ENCODE data around the gene FABP7.

The FABP7 gene

GRCh38 chr6:122760330-122760729 lies 19.2 kb upstream of the FABP7 start:
- DNase-seq: no peak

- DNase-seq: no peak
Measured at GRCh38 chr6:122766256-122766655, 13.3 kb upstream of the FABP7 start.

- DNase-seq: peak; percentile 19
Measured at GRCh38 chr6:122770835-122771601, 8.5 kb upstream of the FABP7 start.

DNA sequence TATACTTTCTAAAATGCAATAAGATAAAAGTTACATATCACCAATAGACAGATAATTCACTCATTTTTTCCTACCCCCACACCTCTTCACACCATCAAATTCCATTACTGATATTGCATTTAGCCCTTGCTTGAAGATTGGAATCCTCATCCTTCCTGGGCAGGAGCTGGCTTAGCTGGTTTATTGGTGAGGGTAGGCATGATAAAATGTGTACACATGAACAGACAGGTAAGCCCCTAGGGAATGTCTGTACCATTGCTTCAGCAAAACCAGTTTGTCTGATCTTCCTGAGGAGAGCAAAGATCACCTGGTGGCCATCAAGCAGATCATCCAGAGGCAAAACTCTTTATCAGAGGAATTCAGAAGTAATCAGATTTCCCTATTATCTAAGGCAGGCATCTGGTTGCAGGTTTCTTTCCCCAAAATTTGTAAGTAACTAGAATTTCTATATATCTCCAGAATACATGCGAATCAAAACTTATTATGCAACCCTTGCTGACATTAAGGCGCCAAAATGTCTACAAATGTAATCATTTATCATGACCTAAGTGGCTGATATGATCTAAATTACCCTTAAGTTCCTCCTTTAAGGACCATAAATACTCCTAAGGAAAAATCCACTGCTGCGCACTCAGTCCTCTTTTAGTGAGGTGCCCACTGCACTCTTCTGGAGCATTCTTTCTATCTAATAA lies 6.6 kb upstream of the FABP7 start:
- DNase-seq: no peak

DNA sequence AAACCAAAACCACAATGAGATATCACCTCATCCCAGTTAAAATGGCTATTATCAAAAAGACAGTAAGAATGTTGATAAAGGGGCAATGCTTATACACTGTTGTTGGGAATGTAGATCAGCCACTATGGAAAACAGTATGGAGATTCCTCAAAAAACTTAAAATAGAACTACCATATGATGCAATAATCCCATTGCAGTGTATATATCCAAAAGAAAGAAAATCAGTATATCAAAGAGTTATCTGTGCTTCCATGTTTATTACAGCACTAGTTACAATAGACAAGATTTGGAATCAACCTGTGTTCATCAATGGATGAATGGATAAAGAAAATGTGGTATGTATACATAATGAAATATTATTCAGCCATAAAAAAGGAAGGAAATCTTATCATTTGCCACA lies 3.5 kb upstream of the FABP7 start:
- DNase-seq: no peak

DNA sequence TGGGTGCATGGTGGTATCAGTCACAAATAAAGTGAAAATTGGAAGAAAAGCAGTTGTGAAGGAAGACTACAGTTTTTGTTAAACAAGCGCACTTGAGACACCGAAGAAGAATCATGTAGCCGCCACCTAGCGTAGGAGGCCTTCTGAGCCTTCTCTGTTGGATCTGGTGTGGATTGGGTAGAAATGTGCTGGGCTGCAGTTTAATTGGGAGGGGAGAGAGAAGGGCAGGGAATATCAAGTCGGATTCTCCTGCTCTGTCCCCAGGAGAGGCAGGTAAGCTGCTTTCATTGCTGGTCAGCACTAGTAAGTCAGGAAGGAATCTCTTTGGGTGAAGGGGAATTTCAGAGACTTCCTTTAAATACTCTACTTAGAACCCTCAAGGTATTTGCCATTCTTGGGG lies 1.2 kb upstream of the FABP7 start:
- DNase-seq: no peak

GRCh38 chr6:122778985-122779661 lies 393 bp upstream of the FABP7 start:
- DNase-seq: no peak

GRCh38 chr6:122780114-122780513 lies 598 bp downstream of the FABP7 start:
- DNase-seq: no peak

DNA sequence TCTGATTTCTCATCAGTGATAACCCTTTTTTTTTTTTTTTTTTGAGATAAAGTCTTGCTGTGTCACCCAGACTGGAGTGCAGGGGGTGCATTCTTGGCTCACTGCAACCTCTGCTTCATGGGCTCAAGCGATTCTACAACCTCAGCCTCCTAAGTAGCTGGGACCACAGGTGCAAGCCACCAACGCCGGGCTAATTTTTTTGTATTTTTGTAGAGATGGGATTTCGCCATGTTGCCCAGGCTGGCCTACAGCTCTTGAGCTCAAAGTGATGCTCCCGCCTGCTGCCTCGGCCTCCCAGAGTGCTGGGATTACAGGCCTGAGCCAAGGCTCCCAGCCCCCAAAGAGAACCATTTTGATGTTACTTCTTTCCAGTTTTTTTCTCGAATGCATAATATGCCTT lies 2.2 kb downstream of the FABP7 start:
- DNase-seq: no peak

GRCh38 chr6:122783401-122783800 lies 3.9 kb downstream of the FABP7 start:
- DNase-seq: no peak

DNA sequence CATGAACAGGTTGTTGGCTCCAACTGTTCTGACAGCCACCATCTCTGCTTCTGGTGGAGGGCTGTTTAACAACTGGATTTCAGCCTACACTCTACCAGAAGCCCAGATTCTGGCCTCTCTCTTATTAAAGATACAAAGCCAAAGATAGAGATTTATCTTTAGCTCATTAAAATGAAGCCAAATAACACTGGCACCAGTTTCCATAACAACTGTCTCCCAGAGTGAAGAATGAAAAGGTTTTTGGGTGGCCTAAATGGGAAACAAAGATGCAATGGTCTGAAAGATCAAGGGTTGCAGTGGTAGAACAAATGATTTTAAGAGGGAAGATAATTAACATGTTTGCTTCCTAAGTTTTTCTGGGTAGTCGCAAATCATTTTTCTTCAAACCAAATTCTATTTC lies 6.4 kb downstream of the FABP7 start:
- DNase-seq: no peak

DNA sequence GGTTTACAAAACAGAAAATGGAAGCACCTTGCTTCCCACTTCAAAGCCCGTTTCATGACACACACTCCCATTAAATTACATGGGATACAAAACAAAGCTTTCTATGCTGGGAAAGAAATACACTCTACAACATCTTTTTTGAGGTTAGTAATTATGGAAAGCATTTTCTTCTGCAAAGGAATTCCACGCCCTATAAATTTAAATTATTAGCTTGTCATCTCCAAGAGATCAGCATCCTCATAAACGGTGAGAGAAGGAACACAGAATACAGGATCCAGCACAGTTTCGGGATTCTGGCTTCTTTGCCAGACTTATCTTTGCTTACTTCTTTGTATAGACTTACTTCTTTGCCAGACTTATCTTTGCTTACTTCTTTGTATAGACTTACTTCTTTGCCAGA lies 8.2 kb downstream of the FABP7 start:
- no peak for DNase-seq

DNA sequence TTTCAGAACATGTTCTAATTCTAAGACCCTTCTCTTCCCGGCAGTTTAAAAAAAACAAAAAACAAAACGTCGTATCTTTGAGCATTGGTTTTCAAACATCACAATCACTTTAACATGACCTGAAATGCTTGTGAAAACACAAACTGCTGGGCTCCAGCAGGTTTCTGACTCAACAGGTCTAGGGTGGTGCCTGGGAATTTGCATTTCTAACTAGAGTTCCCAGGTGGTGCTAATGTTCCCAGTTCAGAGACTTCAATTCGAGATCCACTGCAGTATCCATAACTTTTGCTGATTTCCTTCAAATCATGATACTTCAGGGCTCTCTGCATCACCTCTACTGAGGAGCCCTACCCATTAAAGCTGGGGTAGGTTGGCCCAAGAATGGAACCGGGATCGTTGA lies 8.7 kb downstream of the FABP7 start:
- no peak for DNase-seq

DNA sequence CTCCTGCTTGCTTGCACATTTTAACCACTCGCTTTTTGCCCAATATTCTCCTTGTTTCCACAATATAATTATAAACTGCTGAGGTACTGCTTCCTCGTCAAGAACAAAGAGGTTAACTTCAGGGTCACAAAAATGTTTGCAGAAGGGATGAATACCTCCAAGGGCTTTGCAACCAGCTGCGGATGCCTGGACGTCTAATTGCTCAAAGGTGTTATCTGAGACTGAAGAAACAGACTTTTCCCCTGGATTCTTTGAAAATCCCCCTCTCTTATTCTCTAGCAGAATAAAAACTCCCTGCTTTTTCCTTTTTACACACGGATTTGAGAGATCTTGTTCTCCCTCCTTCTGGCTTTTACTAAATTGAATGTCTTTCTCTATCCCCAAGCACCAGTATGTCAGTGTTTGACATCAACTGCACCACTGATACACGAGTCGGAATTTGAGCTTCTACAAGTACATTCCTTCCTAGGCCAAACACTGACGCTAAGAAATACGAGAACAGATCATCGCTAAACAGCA lies 9.2 kb downstream of the FABP7 start:
- no peak for DNase-seq

GRCh38 chr6:122789182-122790027 lies 9.9 kb downstream of the FABP7 start, which contains the start of gene SMPDL3A:
Gene SMPDL3A (plus strand): TSS chr6:122789258. CDS start chr6:122789347, 89 bp downstream.
- peak; percentile 41 for DNase-seq

DNA sequence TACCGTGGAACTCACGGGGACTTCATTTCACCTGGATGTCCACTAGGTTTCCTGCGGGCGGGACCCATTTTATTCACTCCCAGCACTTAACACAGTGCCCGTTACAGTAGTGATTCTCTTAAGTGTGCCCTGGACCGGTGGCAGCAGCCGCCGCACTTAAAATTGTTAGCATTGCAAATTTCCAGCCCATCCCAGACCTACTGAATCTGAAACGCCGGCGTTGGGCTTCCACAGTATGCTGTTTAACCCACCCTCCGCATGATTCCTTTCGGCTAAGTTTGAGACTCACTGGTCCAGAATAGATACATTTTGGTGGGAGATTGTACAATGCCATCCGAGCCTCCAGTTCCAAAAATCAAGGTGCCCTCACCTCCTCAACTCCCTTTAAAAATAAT lies 10.5 kb downstream of the FABP7 start:
- DNase-seq: peak; percentile 3

- no peak for DNase-seq
Measured at GRCh38 chr6:122790423-122791309, 11.2 kb downstream of the FABP7 start.

GRCh38 chr6:122791310-122791679 lies 11.8 kb downstream of the FABP7 start:
- DNase-seq: no peak

DNA sequence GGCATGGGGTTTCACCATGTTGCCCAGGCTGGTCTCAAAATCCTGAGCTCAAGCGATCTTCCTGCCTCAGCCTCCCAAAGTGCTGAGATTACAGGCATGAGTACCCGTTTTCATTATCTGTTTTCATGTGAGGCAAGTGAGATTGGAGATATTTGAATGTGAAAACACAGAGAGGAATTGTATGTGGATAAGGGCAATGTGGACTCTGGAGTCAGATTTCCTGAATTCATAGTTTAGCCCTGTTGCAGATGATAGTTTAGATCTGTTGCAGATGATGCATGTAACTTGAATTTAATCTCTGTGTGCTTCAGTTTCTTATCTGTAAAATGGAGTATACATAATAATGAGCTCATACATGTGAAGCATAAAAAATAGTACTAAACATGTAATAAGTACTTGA lies 13.2 kb downstream of the FABP7 start:
- DNase-seq: no peak

DNA sequence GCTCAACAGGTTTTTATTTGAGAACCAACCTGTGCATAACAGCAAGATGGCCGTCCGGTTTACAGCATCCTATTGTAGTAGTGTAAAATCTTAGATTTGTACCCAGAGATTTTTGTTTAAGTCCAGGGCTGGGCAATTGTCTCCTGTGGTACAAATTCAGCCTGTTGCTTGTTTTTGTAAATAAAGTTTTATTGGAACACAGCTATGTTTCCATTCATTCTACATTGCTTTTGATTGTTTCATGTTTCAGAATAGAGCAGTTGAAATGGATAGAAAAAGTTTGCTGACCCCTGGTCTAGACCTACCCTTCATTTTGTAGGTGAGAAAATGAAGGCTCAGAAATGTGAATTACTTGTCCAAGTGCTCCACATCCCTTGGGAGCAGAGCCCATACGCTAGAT lies 18.0 kb downstream of the FABP7 start:
- DNase-seq: no peak

GRCh38 chr6:122798099-122798641 lies 18.7 kb downstream of the FABP7 start:
- no peak for DNase-seq

Data from NCI-H1417 treated with DMSO at 0.1 percent for 48 hours (cell line).